Measurements from ENCODE around the gene TCERG1L.

The TCERG1L gene

DNA sequence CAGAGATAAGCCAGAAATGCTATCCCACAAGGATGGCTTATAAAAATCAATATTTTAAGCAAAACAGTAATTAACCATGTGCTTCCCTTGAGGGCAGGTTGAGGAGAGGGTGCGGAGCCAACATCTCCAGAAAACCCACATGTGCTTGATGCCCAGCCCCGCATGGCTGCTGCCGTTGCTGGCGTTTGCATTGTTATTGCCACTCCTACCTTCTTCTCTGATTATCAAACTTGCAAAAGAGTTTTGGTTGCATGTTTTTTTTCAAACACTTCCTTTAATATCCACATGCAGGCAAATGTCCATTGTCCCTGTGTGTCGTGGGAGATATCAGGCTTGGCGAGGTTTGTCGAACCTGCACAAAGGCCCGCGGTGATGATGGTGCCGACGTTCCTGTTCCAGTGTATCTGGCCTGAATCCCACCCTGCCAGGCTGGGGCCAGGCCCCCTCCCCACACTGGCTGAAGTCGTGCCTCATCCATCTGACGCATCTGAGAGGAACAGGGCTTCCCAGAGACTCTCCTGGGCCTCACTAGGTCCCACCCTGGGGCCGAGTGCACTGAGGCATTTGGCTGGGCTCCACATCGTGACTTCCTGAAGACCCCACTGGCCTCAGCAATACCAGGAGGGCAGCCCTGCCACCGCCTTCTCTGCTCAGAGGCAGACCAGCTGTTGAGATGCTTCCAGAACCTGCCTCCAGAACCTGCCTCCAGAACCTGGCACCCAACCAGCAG is 40.9 kb downstream of the TCERG1L start:
- no peak for DNase-seq (ENCODE audit: low read depth in 2 of 2)

DNA sequence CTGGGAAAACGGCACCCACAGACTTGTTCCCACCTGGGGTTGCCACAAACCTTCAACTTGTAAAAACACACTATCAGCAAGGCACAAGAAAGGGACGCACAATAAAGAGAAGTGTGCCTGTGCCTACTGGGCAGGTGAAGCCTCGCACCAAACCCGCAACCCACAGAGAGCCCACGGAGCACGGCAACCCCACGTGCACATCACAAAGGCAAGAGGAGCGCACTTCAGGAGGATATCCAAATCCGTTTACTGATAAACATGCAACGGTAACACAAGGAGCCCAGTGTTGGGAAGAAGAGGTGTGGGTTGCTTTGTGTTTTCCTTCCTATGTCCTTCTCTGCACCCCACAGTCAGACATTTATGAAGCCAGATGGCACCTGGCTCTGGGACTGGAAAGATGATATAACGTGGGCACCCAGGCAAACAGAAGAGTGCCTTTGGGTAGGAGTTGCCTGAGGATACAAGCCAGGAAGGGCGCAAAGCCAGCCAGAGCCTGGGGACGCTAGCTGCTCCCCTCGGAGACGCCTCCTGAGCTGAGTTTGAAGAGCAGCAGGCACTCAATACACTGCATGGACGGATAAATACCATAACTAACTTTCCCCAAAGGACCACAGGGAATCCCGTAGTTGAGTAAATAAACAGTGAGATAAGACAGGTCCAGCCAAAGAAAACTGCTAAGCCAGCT is 41.6 kb downstream of the TCERG1L start:
- DNase-seq (ENCODE audit: low read depth in 2 of 2): no peak

DNA sequence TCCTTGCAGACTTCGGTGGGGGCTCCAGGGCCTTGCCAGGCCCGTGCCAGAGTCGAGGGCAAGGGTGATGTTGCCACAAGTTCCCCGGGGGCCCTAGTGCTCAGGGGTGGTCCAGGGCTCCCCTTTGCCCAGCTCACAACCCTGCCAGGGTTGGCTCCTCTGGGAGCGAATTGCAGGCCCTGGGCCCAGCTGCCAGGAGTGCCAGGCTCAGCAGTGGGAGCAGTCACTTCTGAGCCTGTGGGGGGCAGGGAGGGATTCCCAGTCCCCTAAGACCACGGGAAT is 43.8 kb downstream of the TCERG1L start:
- no peak for DNase-seq (ENCODE audit: low read depth in 2 of 2)

DNA sequence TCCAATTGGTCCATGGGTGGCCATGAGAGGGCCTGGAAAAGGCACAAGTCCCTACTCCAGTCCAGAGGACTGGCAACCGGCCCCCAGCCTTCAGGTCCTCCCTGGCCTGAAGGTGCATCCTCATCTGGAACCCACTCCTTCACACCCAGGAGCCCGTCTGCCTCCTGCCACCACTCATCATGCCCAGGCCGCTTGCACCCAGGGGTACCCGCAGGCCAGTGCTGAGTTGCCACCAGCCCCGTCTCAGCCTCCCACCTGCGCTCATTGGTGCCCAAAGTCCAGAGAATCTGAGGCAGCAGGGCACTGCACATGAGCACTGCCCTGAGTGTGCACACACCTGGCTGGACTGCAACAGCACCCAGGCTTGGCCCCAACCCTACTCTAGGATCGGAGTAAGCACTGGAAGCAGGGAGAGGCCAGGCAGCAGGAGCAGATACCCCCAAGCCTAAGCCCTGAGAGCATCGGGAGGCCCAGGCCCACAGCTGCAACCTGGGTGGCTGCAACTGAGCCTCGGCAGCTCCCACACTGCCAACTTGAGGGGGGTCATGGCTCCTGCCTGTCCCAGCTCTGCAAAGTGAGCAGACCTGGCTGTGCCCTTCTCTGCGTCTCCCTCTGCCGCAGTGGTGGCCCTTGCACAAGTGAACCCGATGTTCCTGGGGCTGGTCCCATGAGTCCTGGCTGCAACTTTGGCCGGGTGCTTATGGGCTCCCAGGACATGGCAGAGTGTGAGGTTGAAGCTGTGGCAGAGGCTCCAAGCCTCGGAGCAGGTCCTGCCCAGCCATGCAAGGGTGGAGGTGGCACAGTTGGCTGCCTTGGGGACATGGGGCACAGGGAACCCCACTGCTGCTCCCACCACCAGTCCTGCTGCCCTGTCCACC is 44.3 kb downstream of the TCERG1L start:
- DNase-seq (ENCODE audit: low read depth in 2 of 2): no peak

DNA sequence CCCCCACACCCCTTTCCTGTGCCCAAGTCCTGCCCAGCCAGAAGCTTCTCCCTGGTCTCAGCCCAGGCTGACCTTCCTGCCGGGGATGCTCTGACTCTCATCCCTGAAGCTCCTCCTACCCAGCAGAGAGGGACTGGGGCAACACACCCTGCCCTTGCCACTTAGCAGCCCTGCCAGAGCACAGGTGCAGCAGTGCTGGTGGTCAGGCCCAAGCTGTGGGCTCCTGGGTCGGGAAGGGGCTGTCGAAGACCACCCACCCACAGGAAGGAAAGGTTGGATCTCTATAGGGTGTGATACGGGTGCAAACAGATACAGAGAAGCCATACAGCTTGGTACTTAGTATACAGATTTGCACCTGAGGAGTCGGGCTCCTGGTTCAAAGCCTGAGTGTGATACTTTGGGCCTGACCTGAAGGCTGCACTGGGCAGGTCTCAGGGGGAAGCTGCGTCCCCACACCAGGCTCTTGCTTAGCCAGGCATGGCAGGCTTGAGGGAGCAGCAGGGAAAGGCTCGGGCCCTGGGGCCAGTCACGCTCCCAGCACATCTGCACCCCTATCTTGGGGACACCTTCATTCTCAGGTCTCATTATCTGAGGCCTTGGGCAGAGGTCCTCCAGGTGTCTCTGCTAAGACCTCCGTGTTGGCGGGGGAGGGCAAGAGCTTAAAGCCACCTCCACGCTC is 47.3 kb downstream of the TCERG1L start:
- DNase-seq (ENCODE audit: low read depth in 2 of 2): no peak

DNA sequence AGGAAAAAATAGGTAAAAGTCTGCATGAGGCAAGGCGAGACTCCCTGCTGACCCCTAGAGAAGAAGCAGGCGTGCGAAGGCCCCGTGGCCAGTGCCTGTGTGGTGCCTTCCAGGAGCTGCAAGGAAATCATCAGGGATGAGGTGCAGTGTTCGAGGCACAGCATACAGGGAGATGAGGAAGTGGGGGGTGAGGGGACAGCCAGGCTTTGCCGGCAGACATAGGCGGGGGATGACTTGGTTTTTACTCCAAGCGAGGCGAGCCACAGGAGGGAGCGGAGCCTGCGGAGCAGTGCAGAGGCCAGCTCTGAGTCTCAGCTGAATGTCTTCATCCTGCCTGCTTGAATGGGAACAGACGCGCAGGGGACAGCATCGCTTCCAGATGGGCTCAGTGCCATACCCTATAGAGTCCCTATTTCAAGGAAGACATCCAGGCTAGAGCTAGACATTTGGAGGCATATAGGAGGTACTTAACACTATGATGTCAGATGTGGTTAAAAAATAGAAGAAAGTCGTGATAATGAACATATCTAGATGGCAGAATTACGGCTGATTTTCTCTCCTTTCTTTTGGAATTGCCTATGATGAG is 49.5 kb downstream of the TCERG1L start:
- no peak for DNase-seq (ENCODE audit: low read depth in 2 of 2)

DNA sequence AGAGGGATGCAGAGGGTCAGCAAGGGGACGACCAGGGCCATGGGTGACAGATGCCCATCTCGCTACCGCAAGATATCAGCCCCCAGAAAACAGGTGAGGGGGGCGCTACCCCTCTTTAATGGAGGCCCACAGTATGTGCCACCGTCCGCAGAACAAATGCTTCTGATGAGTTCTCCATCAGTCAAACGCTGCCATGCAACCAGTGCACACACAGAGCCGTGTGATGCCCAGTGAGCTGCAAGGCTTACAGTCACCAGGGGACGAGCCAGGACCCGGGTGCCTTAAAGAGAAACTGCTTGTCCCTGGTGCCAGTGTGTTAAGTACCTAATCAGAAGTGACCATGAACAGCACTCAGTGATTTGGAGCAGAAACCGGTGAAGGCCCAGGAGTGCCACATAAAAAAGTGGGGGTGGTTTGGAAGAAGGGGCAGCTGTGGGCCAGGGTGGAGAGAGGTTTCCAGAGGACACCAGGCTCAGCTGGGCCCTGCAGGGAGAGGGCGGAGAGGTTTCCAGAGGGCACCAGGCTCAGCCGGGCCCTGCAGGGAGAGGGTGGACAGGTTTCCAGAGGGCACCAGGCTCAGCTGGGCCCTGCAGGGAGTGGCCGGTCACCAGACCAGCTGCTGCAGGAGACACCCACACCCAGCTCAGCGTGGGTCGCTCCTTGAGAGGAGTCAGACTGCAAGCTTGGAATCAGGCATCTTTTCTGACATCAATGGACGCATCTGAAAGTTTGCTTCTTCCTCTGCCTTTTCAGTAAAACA is 50.9 kb downstream of the TCERG1L start:
- DNase-seq (ENCODE audit: low read depth in 2 of 2): no peak

DNA sequence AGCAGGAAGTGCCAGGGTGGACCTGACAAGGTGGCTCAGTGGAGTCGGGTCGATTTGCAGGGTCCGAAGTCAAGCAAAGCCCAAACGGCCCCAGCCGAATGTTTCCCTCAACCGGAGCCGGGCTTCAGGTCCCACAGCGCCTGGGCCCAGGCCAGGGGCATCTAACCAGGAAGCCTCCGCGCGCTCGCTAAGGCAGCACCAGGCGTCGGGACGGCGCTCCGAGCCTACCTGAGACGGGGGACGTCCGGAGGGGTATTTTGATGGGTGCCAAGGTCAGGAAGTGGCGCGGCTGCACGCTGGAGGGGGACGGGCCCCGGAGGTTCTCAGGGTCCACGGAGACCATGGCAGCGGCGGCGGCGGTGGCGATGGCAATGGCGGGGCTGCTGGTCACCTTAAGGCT is 51.5 kb downstream of the TCERG1L start:
- DNase-seq (ENCODE audit: low read depth in 2 of 2): no peak

DNA sequence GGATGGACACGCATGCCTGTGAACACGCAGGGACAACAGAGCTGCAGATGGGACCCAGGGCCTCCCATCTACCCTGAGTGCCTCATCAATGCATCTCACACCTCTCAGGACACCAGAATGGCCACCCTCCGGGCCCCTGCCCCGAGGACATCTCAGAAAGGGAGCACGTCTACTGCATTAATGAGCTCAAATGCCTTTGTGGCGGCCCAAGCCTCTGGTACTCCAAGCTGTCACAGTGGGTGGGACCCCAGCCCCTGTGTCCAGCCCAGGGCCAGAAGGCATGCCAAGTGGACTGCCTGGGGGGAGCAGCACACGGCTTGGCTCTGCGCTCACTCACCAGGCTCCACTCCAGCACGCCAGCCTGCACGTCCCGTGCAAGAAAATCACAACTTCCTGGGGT is 52.0 kb downstream of the TCERG1L start:
- no peak for DNase-seq (ENCODE audit: low read depth in 2 of 2)

DNA sequence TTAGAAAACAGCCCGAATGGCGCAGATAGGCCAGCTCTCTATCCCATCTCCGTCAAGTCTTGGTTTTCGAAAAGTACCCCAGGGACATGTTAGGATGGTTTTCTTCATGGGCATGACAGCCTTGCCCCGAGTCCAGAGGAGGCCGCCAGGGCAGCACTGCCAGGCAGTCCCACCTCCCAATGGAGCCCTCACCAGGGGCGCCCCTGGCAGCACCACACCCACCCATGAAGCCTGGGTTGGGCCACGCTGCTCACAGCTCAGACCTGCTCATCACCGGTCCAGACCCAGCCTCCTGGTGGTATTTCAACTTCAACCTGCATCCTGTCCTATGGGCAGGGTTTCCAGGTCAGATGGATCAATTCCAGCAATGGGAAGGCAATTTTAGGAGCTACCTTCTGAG is 53.3 kb downstream of the TCERG1L start:
- DNase-seq (ENCODE audit: low read depth in 2 of 2): no peak

DNA sequence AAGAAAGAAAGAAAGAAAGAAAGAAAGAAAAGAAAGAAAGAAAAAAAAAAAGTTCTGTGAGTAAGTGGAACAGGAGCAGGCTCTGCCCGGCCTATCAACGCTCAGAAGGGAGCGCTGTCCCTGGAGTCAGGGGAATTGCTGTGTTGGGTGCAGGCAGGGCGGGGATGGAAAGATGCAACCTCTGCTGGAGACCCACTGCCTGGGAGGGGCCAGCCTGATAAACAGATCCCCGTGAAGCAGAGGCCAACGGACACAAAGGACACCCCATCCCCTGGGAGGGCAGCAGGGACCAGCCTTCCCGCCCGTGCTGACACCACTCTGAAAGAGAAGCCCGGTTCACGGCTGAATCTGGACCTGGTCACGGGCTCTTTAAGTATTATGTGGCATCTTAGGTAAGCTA is 54.5 kb downstream of the TCERG1L start:
- DNase-seq (ENCODE audit: low read depth in 2 of 2): no peak

DNA sequence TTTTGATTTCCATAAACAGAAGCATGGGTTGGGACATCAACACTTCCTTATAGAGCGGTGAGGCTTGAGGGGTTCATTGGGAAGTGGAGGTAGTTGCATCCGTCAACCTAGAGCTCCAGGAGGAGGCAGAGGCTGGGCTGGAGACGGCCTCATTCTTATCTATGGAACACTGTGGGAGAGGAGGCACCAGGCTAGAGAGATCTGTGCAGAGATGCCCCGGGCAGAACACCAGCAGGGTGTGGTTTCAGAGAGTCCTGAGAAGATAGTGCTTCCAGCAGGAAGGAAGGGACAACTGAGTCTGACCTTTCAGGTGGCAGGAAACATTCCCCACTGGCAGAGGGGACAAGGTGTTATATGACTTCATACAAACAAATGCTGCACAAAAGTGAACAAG is 56.7 kb downstream of the TCERG1L start:
- no peak for DNase-seq (ENCODE audit: low read depth in 2 of 2)

DNA sequence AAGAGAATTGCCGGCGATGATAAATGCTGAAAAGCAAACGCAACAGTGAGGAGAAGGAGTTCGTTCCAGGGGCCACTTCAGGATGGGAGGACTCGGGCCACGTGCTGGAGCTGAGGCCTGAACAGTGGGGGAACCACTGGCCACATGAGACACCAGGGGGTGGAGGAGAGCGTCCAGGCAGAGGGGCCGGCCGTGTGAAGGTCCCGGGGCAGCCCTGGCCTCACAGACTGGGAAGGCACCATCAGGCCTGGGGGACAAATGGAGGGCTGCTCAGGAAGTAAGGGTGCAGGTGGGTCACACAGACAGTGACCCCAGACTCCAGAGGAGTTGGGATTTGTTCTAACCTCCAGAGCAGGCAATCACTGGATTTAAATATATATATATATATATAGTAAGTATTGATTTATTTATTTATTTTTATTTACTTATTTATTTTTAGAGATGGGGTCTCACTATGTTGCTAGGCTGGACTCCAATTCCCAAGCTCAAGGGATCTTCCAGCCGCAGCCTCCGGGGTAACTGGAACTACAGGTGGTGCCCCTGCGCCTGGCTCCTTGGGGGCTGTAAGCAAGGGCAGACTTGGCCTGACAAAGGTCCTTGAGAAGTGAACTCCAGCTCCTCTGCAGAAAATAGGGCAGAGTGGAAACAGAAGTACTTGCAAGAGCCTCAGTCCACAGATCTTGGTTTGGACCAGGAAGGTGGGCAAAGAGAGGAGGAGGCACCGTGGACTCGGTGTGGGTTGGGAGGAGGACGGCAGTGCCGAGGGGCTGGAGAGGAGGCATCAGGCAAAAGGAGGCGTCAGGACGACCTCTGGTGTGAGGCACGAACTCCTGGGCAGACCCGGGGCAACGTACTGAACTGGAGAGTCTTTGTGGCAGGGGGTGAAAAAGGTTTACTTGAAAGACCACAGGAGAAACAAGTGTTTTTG is 57.3 kb downstream of the TCERG1L start:
- DNase-seq (ENCODE audit: low read depth in 2 of 2): no peak

DNA sequence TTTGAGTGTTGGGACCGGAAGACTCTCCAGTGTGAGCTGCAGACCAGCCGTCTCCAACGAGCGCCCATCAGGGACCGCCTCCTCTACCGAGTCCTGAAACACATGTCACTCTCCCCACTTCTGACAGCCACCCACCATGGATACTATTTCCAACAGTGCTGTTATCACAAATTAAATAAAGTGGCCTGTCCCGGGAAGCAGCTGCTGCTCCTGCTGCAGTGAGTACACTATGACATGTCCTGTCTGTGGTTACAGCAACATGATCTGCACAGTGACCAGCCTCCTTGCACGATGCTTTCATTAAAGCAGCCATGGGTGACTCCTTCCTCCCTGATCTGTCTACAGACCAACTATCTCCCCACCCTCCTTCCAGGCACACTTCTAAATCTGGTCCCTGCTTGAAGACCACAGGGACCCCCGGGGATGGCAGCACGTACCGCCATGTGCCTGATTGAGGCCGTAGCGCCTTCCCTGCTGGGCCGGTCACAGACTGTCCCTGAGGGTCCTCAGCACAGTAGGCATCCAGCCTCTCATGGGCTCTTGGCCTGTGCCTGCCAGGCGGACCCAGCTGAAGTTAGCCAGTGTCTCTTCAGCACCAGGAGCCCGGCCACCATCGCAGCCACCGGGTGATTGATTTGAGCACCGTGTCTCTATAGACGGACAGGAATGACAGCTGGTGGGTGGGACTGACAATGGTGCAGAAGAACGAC is 58.8 kb downstream of the TCERG1L start:
- no peak for DNase-seq (ENCODE audit: low read depth in 2 of 2)

DNA sequence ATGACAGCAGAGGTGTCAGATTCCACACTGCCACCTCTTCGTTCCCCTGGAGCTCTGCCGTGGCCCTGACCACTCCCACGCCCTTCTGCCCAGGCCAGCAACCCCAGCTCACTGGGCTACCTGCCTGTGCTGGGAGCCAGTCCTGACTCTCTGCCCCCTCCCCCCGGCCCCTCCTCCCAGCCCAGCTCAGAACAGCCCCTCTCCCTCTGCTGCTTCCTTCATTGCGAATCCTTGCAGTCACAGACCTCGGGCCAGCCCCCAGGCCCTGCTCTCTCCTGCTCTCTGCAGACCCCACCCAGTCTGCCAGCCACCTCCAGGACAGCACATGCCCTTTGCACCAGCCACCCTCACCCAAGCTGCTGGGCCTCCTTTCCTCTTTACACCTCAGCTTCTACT is 60.4 kb downstream of the TCERG1L start:
- DNase-seq (ENCODE audit: low read depth in 2 of 2): no peak

DNA sequence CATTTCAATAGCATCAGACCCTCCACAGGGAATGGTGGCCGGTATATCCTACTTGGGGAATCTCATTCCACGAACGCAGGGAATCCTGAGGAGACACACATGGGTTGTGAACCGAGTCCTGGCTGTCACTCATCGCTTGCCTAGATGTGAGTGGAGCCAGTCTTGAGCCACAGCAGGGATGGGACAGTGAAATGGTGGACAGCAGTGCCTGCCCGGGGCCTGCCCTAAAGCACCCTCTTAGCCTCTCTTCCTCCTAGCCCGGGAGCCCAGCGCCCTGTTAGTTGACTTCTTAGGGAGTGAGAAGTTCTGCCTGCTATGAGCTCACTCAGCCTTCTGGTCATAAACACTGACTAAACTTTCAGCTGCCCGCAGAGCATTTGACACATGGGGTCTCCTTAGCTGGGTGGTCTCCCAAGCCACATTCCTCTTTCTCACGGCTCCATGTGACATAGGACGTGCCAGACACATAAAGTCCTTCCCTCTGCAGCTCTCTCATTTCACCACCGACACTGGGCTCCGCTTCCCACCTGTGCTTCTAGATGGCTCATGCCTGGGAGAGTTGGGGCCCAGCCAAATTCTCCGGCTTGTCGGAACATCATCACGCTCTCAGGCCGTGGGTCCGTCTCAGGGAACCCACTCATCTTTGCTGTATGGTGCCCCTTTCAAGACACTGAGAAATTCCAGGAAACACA is 60.9 kb downstream of the TCERG1L start:
- DNase-seq (ENCODE audit: low read depth in 2 of 2): no peak

DNA sequence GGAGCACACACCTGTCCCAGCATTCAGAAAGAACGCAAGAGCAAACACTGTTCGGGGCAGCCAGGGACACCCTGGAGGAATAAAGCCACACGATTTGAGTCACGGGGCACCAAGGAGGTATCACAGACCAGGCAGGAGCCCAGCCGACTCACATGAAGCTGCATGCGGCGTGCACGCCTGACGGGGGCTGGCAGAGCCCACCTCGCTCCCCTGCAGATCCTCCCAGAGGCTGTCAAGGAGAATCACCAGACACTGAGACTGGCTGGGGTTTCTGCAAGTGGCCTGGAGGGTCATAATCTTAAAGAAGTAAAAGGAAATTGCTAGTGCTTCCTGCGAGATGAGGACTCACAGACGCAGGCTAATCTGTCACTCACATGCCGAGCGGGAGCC is 61.6 kb downstream of the TCERG1L start:
- DNase-seq (ENCODE audit: low read depth in 2 of 2): no peak

DNA sequence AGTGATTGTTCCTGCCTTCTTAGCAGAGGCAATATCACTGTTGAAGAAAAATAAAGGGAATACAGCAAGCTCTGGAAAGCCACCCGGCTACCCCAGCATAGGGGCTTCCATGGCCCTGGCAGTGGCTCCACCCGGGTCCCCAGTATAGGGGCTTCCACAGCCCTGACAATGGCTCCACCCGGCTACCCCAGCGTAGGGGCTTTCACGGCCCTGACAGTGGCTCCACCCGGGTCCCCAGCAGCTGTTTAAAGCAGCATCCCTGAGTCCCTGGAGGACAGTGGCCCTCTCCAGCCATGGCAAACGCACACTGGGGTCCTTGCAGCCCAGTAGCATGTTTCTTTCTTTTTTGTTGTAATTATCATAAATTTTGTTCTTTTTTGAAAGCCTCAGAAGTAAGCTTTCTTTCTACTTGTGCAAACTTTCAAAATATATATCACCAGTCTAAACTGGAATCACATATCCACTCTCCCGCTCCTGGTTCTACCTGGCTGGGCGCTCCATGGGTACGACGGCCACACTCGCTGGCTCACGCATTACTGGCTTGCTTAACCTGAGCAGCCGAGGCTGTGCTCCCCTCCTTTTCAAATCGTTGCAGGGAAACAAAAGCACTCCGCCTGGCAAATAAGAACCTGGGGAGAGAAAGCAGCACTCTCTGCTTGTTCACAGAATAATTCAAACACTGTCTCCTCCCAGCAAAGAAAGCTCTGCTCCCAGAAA is 62.1 kb downstream of the TCERG1L start:
- no peak for DNase-seq (ENCODE audit: low read depth in 2 of 2)

All from stimulated activated CD8-positive, alpha-beta memory T cell treated with anti-CD3 and anti-CD28 coated beads, Interleukin-2, amount 100 ng/mL, for 48 hours (primary cell).